GM18909 (cell line): ENCODE measurements around the gene CATSPER3.

Source experiments
- ATAC-seq: cut with Tn5 transposase; IDR thresholded peaks from one replicate; pipeline ENCODE4 v1.9.1; 2021; ENCODE audit warnings: mild to moderate bottlenecking; ENCODE audit not compliant: unreplicated experiment, poor library complexity

CATSPER3 gene

GRCh38 chr5:134967607-134968006 is at the start of gene CATSPER3:
TSS of gene CATSPER3 (plus strand) at chr5:134967907. CDS start at chr5:134967992, 85 bp downstream.
- ATAC-seq = no peak

GRCh38 chr5:134918861-134919260 is 48.8 kb upstream of the CATSPER3 start:
- no peak for ATAC-seq

GRCh38 chr5:134920848-134921575 is 46.7 kb upstream of the CATSPER3 start:
- ATAC-seq = no peak

- no peak for ATAC-seq
Observed at GRCh38 chr5:134932508-134932907, 35.2 kb upstream of the CATSPER3 start.

- ATAC-seq = no peak
Observed at GRCh38 chr5:134934202-134934601, 33.5 kb upstream of the CATSPER3 start.

GRCh38 chr5:134935711-134936602 is 31.8 kb upstream of the CATSPER3 start:
- no peak for ATAC-seq

GRCh38 chr5:134937526-134937925 is 30.2 kb upstream of the CATSPER3 start:
- ATAC-seq = no peak

- no peak for ATAC-seq
Observed at GRCh38 chr5:134938030-134938429, 29.7 kb upstream of the CATSPER3 start.

GRCh38 chr5:134939500-134939899 is 28.2 kb upstream of the CATSPER3 start:
- ATAC-seq = no peak

GRCh38 chr5:134943547-134943946 is 24.2 kb upstream of the CATSPER3 start:
- ATAC-seq = no peak

GRCh38 chr5:134944630-134945029 is 23.1 kb upstream of the CATSPER3 start:
- ATAC-seq = no peak

GRCh38 chr5:134945041-134945440 is 22.7 kb upstream of the CATSPER3 start:
- no peak for ATAC-seq

GRCh38 chr5:134948911-134949310 is 18.8 kb upstream of the CATSPER3 start:
- ATAC-seq = no peak

GRCh38 chr5:134949316-134949715 is 18.4 kb upstream of the CATSPER3 start:
- no peak for ATAC-seq

- ATAC-seq = no peak
Observed at GRCh38 chr5:134957920-134958608, 9.6 kb upstream of the CATSPER3 start.

- ATAC-seq = no peak
Observed at GRCh38 chr5:134958755-134959154, 9.0 kb upstream of the CATSPER3 start.

GRCh38 chr5:134963098-134963497 is 4.6 kb upstream of the CATSPER3 start:
- ATAC-seq = no peak

GRCh38 chr5:134964359-134965270 is 3.1 kb upstream of the CATSPER3 start:
- ATAC-seq = no peak

- no peak for ATAC-seq
Observed at GRCh38 chr5:134965271-134965825, 2.4 kb upstream of the CATSPER3 start.

GRCh38 chr5:134968055-134968454 is 348 bp downstream of the CATSPER3 start:
- ATAC-seq = no peak
